Glomerular visceral epithelial cell (primary cell): Measurements from ENCODE around the gene USH2A.
A peak's percentile ranks its signal among the peaks of the same experiment; 100 is the strongest.

Source experiments
- DNase-seq: peaks from one replicate; pipeline ENCODE4 v3.0.0-alpha.2; 2016; ENCODE audit errors: extremely low spot score

USH2A gene

DNA sequence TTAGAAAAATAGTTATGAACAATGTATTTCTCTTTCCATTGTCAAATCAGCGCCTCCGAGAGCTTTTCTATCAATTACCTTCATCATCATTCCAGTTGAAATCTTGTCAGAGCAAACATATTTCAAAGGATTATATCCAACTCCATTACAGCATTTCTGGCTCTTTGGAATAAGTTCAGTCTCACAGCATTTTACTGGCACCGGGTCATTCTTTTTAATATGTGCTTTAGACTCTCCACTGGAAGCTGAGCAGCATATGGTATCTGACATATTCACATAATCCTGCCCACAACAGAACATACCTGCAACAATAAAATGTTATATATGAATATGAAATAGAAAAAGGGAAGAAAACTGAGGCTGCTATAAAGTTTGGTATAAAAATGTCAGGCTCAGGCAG is 633.3 kb downstream of the USH2A start:
- DNase-seq = no peak

DNA sequence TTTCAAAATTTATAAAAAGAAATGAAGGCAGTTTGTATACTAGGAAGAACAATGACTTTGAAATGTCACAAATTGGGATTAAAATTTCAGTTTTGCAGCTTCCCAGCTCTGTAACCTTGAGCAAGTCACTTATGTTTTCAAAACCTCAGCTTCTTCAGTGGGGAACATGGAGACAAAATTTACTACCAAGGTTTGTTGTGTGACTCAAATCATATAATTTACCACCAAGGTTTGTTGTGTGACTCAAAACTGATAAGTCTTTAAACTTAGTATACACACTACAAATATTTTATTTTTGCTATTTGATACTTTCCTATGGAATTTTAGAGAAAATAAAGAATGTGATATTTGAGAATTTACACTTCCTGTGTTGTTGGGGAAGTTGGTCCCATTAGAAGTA is 636.3 kb downstream of the USH2A start:
- no peak for DNase-seq

DNA sequence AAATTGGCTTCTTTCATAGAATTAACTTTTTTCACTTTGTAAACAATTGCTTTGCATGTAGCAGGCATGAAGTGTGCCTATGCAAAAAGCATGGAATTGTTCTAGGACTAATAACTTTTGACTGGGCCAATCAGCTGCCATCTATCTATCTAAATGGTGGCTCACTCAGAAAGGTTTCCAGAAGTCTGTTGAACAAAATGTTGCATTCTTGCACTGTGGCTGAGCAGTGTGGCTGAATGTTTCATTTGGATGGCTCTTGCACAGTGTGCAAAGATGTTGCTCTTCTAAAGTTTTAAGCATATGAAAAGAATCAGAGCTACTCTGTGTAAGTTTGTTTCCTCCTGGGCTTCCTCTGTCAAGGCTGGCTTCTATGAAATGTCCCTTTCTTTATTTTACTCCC is 642.6 kb downstream of the USH2A start:
- DNase-seq = no peak

DNA sequence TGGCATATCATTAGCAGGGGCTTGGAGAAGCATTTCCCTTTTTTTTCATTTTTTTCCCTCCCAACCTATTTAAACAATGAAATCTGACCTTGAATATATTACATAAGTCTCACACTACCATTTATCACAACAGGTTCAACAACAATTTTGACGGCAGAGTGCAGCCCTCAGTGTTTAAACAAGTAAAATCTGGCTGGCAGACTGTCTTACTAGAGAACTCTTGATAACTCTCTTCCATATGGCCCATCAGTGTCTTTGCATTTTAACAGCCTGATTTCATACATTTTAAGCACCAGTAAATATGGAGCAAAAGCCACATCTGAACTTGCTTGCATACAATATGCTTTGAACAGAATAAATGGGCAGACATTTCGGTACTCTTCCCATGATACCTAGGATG is 643.1 kb downstream of the USH2A start:
- DNase-seq = no peak

DNA sequence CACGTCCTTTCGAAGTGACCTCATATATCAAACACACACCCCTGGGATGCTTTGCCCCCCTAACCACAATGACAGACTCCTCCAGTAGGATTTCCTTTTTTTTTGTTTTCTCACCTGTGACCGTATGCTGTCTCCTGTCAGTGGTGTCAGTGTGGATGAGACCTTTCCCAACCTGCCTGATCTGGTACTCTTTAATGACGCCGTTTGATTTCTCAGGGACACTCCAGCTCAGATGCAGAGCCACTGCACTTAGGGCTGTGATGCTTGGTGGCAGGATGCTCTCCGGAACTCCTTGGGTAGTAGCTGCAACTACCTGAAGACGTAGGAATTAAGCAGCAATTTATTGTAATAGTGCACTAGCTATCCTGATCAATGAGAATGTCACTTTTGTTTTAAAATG is 643.5 kb downstream of the USH2A start:
- DNase-seq = no peak

DNA sequence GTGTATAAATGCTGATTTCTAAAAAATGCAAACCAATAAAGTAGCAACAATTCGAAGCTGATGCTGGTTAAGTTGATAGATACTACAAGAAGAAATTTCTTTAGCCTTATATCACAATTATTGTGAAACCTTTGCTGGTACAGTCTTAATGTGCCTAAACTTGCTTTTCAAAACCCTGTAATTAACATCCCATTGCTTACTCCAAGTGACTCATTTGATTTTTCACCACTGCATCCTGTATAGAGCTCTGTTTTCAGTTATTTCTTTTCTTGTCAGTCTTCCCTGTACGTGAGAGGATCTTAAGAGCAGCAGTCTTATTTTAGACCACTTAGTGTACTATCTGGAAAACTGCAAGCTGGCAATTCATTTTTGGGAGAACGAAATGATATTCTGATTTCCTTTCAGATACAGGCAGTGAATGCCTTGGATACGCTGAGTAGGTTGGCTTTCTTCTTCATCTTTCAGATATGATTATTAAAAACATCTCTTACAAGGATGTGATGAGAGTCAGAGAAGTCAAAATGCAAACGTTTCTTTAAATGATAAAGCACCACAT is 645.8 kb downstream of the USH2A start:
- no peak for DNase-seq

DNA sequence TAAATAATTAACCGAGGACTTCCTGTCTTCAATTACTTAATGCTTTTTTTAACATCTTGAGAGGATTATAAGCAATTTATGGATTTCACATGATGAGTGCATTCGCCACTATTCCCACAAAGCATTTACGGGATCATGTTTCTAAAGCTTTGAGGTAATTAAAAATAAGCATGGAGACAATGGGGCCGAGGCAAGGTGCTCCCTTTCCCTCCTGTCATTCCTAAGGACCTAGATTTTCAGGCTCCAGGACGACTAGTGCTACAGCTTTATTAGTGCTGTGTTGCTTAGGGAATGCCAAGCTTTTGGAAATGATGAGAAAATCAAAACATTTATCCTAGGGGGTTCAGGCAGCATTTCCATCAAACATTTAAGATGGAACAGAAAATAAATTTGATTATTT is 646.9 kb downstream of the USH2A start:
- no peak for DNase-seq

DNA sequence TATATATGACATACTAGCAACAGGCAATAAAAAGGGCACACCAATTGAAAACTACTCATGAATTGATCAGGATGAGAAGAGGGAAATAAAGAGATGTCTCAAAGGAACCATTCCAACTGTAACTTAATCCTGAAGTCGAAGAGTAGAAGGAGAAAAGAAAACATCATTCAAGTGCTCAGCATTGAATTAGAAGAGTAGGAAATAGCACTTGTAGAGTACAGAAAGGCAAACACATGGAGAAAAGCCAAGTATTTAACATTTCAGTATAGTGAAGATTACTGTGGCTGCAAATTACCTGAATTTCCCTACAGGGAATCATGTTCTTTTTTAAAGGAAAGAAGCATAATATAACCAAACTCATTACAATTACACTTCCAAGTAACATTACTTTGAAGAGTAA is 651.1 kb downstream of the USH2A start:
- no peak for DNase-seq

DNA sequence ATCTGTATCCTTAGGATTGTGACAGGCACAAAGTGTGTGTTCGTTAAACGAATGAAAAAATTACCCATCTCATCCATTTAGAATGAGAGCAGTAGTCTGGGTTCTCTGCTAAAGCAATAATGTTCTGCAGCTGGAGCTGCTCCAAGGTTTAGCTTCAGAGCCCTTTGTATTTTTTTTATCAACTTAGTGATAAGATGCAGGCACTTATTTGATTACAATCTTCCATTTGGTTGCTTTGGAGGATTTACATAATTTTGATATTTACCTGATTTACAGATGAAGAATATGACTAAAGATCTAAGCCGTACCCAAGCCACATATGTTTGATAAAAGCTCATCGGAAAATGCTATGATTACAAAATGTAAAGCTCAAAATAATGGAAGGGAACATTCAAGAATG is 654.9 kb downstream of the USH2A start:
- no peak for DNase-seq

DNA sequence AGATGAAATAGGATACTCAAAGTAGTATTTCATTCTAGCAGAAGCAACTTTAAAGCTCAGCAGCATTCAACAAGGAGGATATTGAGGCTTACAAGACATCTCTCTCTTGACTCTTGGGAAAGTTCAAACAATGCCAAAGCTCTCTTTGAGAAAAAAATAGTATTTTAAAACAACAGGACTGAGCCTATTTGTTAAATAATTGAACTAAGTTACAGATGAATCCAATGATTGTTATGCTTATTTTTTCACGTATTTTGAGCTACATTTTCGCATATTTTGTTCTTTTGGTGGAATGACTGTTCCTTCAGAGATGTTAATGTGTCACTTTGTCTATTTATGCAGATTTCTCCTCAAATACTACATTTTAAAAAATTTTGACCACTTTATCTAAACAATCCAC is 655.5 kb downstream of the USH2A start:
- DNase-seq = no peak

DNA sequence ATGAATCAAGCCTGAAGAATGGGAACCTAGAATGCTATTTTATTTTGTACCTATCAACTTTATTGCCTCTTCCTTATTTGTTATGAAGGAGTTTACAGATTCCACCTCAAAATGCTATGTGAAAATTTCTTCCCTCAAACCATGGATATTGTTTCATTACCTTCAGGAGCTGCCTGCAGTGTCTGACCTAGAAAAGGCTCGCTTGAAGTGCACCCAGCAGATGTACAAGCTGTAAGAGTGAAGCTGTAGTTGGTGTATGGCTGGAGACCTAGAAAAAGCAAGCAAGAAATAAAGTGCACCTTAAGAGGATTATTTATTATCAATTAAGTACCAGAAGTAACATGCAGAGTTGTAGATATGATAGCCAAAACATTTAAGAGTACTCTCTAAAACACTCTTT is 656.7 kb downstream of the USH2A start:
- DNase-seq = no peak

DNA sequence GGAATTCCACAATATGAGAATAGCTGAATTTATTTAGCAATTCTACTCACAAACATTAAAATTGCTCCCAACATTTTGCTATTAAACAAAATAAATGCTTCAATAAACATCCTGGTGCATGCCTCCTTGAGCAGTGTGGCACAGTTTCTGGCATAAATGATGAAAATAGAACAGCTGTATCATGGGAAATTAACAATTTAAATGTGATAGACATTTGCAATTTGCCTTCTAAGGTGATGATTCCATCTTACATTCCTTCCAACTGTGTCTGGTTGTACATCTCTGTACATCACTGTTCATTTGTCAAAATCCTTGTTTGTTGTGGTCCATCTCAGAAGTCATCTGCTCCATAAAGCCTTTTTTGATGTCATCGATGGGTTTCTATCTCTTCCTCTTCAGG is 657.4 kb downstream of the USH2A start:
- no peak for DNase-seq

DNA sequence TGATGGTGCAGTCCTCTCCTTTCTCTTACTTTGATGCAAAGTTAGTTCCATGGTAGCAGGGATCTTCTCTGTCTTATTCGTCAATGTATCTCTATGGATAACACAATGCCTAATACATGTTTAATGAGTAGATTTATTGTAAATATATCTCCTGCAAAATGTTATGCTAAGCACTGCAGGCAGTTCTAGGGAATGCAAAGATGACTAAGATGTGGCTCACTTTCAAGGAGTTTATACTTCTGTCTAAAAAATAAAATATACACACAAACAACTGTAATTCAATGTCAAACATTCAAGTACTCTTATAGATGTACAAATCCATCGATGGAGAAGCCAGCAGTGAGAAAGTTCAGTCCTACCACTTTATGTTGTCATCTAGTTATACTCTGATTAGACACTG is 661.8 kb downstream of the USH2A start:
- DNase-seq = no peak

DNA sequence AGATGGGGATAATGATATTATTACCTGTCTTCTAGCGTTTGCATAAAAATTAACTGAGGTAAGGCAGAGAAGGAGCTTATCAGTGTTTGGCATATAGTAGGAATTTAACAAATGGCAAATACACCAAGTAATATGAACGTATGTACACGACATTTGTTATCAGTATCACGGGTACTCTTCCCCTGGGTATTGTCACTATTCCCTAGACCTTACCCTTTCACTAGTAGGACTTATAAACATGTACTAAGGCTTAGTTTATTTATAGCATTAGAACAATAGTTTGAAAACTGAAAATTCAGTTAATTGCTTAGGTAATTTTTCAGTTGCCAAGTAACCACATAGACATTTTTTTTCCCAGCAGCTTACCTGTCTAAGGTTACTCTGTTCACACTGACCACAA is 669.1 kb downstream of the USH2A start:
- no peak for DNase-seq

DNA sequence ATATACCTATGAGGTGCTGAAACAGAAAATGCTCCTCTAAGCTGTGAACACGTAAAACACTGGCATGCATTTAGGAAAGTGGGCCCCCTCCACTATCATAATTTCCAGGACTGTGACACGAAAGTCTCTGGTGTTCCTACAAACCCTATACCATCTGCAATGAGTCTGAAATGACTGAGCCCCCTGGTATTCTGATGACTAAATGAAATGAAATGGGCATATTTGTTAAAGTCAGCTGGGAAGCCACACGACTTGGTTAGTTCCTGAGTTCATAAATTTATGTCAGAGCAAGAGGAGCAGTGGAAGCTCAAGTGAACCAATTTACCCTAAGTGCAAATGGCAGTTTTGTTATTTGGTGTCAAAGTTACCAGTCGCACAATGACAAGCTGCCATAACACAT is 673.8 kb downstream of the USH2A start:
- DNase-seq = peak; percentile 37

DNA sequence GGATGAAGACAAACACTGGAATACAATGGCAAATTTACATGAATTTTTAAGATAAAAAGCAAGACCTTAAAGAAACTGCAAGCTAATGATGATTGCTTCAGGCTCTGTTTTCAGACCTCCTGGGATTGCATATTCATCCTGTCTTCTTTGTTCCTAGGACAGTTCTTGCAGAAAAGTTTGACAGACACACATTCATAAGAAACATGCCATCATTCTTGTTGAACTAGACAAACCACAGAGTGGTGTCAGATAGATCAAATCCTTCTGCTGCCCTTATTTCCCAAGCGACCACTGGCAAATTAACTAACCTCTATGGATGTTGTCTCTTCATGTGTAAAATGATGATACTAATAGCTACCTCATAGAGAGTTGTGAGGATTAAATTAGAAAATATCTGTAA is 674.8 kb downstream of the USH2A start:
- DNase-seq = no peak

DNA sequence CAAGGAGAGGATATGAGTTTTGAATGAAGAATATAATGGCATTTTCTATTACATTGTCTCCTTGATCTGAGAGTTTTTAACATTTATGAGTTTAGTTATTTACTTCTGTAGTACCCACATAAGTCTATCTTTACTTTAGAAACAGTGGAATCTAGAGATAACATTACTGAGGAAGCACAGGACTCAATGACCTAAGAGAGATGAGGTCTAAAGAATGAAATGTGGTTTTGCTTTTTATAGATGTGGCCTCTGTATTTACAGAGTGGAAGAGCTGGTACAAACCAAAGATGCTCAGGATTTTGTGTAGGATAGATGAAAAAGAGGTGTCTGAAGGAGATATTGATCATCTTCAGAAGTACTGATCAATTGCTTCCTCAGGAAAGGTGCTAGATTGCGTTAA is 678.8 kb downstream of the USH2A start:
- no peak for DNase-seq

DNA sequence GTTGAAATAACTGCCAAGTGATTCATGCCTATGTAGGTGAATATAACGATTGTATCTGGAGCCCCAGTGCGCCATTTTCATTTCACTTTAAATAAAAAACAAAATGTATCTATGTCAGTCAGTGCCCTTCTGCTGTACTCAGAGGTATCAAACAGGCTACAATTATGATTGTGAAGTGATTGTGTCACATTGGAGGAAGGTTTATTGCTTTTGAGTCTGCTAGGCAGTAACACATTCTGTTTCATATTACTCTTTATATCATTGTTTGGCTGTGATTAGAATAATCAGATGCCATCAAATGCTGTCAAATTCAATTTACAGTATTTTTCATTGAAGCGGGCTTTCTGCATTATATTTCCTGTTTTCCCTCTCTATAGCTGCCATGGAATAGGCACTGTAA is 684.2 kb downstream of the USH2A start:
- DNase-seq = no peak

DNA sequence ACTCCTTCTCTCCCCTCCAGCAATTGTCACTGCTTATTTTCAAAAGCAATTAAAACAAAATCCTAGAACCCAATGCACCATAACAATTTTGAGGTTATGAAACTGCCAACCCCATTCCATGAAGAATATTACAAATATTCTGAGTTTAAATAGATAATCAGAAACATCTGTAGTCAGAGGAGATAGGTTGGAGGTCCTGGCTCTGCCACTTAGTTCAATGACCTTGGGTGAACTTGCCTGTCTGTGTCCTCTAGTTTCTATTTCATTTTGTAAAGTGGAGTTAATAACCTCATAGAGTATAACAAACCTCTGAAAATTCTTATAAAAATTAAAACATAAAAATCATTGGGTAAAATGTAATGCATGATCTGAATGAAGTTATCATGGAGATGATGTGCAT is 691.5 kb downstream of the USH2A start:
- no peak for DNase-seq

DNA sequence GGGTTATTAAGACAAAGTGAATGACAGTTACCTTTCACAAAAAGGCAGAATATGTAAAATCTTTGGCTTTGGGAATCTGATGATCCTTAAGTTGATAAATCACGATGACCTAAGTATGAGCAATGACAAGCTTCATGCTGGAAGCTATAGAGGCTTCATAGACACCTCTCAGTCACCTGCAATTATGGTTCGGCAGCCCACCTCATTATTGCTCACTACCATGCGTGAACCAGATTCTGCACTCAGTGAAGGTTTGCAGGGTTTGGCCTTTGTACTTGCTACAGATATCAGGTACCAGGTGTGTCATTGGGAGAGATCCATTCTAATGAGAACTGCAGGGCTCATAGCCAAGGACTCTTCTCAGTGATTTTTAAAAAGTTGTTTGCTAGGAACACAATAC is 692.6 kb downstream of the USH2A start:
- no peak for DNase-seq

DNA sequence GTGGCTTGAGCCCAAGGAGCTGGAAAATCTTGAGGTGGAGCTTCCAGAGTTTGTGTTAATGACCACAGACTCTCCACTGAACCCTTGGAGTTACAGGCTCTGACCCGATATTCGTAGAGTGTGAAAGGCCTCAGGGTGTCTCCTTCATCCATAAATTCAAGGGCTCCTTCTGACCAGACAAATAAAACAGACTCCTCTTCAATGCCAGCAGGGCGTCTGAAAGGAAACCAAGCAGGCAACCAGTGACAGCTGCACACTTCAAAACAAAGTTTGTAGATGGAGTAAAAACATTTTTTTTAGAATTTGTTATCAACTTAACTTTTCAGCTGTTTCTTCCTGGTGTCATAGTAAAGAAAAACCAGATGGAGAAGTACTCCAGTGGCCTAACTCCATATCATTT is 695.1 kb downstream of the USH2A start:
- no peak for DNase-seq

DNA sequence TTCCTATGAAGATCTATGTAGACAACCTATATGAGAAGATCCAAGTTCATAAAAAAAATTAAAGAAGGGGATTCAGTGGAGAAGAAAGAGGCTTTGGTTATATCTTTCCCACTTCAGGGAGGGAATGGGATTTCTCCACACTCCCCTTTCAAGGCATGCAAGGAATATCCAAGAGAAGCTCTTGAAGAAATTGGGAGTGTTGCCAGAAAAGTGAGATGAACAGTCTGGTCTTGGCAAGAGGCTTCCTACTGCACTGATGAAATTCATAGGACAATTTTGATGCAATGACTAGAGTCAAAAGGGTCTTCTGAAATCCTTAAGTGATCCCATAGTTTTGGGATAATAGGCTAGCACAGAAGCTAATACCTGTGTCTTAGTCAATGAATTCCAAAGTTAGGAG is 703.1 kb downstream of the USH2A start:
- no peak for DNase-seq

DNA sequence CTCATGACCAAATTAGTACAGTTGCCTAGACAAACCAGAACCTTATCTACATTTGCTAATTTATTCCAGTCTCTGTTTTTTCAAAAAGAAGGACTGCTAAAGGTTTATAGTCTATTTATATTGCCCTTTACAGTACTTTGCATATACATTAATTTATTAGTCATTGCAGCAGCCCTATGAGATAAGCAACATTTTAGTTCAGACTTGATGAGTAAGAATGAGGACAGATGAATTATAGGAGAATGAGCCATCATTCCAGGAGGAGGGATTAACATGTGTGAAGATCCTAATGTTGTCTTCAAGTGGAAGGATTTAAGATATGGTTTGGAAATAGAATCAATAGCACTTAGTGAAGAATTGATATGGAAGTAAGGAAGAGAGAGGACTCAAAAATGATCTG is 703.7 kb downstream of the USH2A start:
- no peak for DNase-seq

DNA sequence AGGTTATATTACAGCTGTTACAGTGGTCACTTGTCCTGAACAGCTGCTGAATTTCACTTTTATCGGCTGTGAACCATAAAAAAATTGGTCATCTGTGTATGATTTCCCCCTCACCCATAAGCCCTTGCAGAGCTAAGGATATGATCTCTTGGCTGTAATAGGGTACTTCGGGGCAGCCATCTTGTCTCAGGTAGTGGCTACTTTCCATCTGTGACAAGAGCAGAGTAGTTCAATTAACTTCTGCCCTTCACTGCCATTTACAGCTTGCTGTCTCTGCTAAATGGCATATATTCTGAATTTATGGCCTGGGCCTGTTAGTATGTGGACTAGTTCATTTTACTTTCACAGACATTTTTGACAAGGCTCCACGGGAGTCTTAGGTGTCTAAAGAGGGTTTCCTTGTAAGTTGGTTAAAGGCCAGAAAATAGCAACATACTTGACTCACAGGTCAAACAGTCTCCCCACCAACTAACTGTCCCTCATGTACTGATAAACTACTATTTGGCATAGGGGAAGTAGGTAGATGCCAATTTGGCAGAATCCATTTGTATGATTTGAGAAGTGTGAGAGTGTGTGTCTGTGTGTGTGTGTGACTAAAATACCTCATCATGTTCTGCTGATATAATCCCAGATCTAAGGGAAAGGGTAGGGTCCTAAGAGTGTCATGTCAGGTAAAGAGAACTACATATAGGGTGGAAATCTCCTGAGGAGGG is 704.5 kb downstream of the USH2A start:
- no peak for DNase-seq
